Stimulated activated CD8-positive, alpha-beta memory T cell treated with anti-CD3 and anti-CD28 coated beads, Interleukin-7, amount 100 ng/mL, for 4 hours (primary cell): ENCODE results near the gene GBA3.

Source experiments
- DNase-seq, 2 donors: peaks; one replicate each; pipeline ENCODE4 v3.0.0-alpha.2; 2020; ENCODE audit warnings: low read depth in 2 of 2

GBA3 gene

DNA sequence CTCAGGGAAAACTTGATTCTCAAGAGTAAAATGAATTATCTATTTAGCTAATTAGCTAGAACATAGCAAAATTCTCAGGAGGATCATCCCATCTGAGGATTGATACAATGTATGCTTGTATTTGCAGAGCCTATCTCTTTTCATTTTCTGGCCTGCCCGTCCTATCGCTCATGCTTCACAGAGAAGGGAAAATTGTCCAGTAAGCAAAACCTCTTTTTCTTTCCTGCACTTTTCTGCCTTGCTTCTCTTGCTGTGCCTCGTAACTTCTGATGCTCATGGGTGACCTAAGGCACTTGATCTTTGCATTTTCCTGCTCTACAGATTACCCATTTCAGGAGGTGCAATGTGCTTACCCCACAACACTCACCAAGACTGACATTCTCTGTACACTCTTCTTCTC, 88.1 kb downstream of the GBA3 start:
- DNase-seq, result no peak

GRCh38 chr4:22787753-22788375, 95.1 kb downstream of the GBA3 start:
- DNase-seq, result no peak

DNA sequence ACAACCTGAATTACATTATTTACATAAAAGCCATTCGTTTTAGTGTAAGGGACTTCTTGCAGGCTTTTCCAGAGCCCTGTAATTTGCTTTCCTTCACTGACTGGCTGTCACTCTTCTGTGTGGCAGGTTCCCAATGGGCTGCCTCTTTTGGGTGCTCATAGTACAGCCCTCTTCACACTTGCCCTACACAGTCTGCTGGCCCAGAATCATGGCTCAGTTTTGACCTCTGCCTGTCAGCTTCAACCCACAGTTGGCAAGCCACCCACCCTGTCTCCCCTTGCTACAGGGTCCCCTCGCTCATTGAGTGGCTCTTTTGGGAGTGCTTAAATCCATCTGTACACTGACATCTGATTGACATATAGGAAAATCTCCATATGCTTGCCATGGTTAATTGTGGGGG, 97.9 kb downstream of the GBA3 start:
- no peak for DNase-seq

- no peak for DNase-seq
These were observed 102.0 kb downstream of the GBA3 start for GRCh38 chr4:22794732-22795131.

GRCh38 chr4:22801391-22801790, 108.7 kb downstream of the GBA3 start:
- DNase-seq, result no peak

GRCh38 chr4:22802876-22803275, 110.1 kb downstream of the GBA3 start:
- DNase-seq, result no peak

DNA sequence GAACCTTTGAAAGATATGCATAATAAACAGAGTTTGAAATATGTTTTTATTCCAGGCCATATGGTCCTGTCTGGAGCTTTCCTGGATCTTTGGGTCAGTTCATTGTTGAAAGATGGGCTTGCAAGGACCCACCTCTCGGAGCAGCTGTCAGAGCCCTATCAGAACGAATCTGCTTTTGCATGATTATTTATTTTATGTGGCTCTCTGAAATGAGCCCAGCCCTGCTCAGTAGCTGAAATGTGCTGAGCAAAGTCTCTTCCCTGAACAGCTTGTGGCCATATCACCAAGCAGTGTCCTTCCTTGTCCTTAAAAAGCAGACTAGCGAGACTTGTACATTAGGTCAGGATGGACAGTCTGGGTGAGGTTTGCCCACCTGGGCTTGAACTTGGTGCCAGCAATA, 110.8 kb downstream of the GBA3 start:
- DNase-seq, result no peak

DNA sequence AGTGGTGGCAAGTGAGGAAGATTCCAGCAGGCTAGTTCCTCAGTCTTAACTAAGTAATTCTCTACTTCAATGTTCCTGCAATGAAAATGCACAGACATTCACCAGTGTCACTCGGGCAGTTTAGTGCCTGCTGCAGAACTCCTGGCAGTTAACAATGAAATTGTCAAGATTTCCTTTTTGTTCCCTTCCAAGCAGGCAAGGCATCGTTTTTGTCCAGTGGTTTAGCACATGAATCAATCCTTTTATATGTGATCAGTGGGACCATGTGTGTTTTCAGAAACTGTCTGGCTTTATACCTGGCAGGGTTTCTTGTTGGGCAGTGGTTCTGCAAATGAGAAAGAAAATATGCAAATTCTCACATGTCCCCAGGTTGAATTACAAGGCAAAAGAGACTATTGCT, 122.2 kb downstream of the GBA3 start:
- no peak for DNase-seq

DNA sequence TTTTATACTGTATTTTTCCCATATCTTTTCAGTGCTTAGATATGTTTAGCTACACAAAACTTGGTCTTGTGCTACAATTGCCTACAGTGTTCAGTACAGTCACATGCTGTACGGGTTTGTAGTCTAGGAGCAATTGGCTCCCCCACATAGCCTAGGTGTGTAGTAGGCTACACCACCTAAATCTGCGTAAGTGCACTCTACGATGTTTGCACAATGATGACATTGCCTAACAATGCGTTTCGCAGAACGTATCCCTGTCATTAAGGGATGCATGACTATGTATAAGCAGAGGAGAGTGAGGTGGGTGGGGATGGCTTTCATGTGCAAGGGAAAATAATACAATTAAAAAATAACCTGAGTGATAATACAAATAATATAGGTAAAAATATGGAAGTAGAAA, 131.4 kb downstream of the GBA3 start:
- DNase-seq, result no peak

GRCh38 chr4:22842360-22843018, 149.8 kb downstream of the GBA3 start:
- no peak for DNase-seq

DNA sequence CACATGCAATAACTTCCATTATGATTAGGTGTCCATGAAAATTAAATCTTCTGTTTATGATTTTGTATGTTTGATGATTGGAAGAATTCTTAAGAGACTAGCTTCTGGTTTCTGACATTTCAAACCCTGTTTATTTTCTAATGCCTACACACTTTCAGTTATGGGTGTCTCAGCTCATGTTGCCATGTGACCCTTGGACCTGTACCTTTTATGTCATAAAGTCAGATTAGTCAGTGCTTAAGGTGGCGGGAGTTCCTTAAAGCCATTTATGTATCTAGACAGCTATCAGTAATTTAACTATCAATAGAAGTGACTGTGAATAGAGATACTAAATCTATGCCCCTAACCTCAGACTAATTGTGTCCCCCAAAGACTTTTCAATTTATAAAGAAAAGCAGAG, 155.6 kb downstream of the GBA3 start:
- DNase-seq, result no peak

- no peak for DNase-seq
These were observed 157.3 kb downstream of the GBA3 start for GRCh38 chr4:22850055-22850454.

DNA sequence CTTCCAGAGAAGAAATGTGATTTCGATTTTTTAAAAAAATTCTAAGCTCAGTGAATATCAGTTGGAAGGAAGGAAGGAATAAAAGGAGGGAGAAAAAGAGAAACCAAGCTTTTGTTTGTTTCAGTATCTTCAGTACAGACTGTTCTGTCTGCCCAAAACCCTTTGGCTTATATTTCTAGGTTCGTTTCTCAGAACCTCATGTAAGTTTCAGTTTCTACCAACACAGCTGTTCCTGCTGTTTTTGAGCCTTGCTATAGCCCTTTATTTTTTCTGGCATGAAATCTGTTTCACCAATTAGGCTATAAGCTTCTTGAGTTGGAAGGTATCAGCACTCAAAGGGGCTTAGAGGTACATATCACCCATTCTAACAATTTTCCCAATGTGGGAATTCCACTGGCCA, 157.9 kb downstream of the GBA3 start:
- DNase-seq, result no peak

DNA sequence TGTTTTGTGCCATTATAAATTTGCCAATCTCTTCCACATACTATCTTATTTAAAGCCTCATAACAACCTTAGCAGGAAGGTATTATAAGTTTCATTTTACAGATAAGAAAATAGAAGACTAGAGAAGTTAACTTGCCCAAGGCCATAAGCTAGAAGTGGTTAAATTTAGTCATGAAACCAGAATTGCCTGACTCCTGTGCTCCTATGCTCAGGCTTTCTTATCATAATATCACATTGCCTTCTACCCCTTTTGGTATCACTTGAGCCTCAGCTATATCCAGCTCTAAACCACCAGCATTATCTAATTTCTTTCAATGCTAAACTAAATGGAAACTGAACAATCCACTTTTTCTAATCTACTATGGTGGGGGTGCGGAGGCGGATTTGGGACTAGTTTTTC, 164.7 kb downstream of the GBA3 start:
- DNase-seq, result no peak

- no peak for DNase-seq
These were observed 166.6 kb downstream of the GBA3 start for GRCh38 chr4:22859318-22859717.
